Stimulated activated CD8-positive, alpha-beta memory T cell treated with anti-CD3 and anti-CD28 coated beads, Interleukin-12 subunit alpha, Interleukin-12 subunit beta, amount 100 ng/mL, for 4 hours (primary cell): ENCODE measurements around the gene HS3ST6.
A peak's percentile ranks its signal among the peaks of the same experiment; 100 is the strongest.
"Not testable (repeated sequence)": the region's sequence is repeated elsewhere in the genome, so short reads cannot be mapped to it uniquely, and the experiment has no call there.

Source experiments
- DNase-seq: peaks from one replicate; pipeline ENCODE4 v3.0.0-alpha.2; 2020; ENCODE audit warnings: low read depth

The HS3ST6 gene

DNA sequence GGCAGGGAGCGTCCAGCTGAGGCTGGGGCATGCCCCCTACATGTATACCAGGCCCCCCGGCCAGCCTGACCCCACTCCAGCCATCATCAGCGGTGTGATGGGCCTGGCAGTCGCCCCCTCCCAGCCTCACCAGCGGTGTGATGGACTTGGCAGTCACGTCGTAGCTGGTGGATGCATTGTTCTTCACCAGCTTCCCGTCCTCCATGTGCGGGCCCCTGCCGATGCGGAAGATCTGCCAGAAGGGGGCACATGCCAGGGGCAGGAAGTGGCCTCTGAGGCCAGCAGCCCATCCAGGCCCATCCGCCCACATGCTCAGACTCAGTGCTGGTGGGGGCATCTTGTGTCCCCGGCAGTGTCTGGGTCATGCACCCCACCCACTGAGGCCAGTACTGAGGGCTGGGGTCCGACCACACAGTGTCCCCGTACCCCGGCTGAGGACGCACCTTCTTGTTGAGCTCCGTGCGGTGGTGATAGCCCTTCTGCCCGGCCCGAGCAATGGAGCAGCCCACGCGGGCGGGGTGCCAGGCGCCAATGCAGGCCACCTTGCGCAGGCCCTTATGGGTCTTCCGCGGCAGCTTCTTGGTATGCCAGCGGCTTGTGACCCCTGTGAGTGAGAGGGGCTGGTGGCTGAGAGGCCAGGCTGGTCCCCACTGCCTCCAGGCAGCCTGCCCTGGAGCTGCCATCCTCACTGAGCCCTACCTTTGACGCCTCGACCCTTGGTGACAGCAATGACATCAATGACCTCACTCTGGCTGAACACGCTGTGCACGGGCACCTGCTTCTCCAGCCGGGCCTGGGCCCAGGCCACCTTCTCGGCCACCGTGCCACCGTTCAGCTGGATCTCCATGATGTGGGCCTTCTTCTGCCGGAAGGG is 28.5 kb upstream of the HS3ST6 start:
- DNase-seq: no peak

GRCh38 chr16:1945559-1946391 is 27.6 kb upstream of the HS3ST6 start:
- no peak for DNase-seq

DNA sequence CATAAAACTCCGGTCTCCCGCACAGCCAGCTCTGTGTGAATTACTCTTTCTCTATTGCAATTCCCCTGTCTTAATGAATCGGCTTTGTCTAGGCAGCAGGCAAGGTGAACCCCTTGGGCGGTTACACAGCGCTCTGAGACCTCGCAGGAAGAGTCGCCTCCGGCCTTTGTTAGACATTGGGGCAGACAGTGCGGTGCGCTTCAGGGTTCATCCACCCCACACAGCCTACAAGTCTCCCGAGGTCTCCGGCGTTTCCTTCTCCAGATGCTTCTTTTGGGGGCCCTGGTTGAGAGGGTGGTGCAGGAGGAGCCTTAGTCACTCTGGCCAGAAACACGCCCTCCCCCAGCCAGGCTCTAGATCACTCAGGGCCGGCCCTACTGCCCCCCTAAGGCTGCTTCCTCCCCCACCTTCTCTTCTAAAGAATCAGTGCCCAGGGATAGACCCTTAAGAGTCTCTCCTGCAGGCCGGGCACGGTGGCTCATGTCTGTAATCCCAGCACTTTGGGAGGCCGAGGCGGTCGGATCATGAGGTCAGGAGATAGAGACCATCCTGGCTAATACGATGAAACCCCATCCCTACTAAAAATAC is 26.5 kb upstream of the HS3ST6 start:
- no peak for DNase-seq

DNA sequence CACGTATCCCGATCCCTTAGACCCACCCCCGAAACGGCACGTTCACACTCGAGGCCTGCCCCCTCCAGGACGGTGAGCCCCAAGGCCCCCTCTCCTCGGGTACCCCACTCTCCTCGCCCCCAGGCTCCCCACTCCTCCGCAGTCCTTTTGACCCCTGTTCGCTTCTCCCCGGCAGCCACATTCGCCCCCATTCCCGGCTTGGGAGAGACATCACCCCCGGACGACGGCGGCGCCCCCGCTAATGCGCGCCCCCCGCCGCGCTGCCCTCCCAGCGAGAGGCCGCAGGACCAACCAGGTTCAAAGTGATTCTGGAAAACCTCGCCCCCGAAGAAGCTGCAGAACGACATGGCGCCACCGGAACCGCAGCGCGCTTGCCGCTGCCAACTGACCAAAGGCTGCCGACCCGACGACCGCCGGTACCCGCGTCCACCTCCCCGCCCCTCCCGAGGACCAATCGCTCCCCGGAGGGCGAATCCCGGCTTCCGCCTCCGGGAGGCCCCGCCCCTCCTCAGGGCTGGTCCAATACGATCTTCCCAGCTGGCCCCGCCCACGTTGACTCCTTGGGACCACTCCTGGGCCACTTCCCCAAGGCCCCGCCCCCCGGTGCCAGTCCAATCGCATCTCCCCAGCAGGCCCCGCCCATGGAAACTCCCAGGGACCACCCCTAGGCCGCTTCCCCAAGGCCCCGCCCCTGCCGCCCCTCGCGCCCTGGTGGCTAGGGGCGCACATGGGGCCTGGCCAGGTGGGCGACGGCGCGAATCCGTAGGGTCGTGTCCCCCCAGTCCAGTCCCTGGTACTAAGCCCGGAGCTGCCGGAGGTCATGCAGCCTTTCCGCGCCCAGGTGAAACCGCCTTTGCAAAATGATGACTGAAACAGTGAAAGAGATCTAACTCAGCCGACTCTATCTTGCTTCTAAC is 24.9 kb upstream of the HS3ST6 start, which contains the start of gene MSRB1:
MSRB1 (minus strand) TSS at position 390 of the 917 bp plus-strand sequence; CDS start at position 347, 43 bp downstream.
- DNase-seq: peak; percentile 97

GRCh38 chr16:1942047-1942809 is 24.0 kb upstream of the HS3ST6 start:
- DNase-seq: no peak

DNA sequence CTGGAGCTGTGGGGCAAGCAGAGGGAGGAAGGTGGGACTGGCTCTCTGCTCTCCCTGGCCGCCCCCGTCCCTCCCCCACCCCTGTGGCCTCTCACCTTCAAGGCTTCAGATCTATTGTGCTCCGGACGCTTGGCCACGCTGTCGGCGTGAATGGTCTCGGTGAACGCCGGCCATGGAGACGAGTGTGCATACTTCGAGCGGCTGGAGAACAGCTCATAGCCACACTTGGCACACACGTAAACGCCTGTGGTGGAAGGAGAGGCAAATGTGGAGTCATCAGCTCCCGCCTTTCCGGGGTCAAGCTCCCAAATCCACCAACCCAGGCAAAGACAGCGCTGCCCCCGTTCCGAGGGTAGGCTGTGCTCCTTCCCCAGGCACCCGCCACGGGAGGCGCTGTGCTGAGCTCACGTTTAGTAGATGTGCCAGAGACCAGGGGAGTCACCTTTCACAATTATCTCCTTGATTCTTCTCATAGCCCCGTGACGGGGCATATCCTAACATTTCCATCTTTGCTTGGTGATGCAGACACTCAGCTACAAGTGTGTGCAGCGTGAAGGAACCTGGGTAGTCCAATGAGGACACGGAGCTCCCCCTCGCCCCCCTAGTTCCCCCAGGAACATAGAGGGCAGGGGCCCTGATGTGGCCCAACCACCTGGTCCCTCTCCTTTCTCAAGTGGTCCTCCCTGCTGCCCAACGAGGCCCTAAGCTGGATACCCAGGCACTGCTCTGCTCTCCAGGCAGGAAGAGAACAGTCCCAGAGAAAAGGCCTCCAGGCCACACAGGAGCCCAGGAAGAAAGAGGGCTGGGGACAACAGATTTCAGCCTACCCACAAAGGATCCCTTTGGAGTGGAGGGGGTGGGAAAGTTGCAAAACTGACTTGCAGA is 23.2 kb upstream of the HS3ST6 start:
- DNase-seq: no peak

GRCh38 chr16:1940273-1941161 is 22.3 kb upstream of the HS3ST6 start:
- DNase-seq: no peak

- not testable (repeated sequence) for DNase-seq
Measured at GRCh38 chr16:1939833-1940232, 21.6 kb upstream of the HS3ST6 start.

DNA sequence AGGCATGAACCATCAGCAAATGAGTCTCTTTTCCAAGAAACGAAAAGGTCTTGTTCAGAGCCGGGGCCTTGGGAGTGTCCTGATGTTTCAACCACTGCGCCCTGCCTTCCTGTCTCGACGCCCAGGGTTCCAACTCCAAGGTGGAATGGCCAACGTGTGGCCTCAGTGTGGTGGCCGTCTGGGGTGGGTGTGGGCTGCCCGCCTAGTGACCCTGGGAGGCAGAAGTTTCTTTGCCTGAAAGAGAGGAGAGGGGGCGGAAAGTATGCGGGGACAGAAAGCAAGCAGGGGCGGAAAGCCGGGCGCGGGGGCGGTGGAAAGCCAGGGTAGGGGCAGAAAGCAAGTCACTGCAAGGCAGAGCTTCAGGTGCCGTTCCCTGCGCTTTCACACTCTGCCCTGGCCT is 20.7 kb upstream of the HS3ST6 start:
- no peak for DNase-seq

DNA sequence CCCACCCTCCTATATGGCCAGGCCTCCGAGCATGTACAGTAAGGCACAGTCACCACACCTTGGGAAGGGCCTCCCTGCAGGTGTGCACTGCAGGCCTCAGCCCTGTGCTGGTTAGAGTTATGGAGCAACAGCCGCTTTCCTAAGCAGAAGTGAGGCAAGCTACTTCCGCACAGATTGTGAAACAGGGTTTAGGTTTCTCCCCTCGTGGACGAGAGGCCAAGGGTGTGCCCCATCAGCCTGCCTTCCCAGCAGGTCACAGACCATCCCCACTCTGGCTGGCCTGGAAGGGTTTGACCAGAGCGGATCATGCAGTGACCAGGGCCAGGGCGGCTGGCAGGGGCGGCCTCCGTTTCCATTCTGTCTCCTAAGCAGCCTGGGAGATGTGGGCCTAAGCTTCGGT is 20.1 kb upstream of the HS3ST6 start:
- no peak for DNase-seq

- no peak for DNase-seq
Measured at GRCh38 chr16:1936945-1937479, 18.8 kb upstream of the HS3ST6 start.

- no peak for DNase-seq
Measured at GRCh38 chr16:1933097-1933661, 15.0 kb upstream of the HS3ST6 start.

DNA sequence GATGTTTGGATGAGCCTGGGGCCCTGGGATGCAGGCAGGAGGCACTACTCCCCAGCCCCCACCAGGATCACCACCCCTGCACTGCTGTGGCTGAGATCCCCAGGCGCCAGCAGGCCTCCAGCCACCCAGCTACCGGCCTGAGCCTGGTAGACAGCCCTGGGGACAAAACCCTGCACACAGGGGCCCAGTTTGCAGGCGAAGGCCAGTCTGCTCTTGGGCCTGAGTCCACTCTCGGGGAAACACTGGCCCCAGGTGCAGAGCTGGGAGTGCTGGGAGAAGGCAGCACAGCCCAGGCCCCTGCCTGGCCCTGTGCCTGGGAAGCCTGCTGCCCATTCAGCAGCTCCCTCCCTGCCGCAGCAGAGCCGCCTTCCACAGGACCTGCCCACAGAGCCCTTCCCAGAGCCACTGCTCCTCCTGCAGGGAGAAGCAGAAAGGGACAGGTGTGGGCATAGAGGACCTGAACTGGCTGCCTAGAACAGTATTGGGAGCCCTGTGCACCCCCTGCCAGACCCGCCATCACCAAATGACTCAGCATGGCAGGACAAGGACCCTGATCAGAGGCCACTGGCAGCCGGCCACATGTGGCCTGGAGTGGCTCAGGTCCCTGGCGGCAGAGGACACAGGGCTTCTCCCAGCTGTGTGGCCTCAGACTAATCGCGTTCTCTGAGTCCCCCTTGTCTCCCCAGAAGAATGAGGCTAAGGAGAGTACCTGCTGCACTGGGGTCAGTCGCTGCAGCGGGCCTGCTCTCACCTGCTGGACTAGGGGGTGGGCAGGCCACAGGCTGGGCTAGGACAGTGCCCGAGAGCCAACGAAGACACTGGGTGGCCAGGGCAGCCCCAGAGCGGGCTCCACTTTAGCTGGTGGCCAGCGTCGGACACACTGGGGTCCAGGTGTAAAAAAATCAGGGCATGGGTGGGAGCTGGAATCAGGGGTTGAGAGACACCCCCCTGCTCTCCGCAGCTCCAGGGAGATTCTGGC is 14.1 kb upstream of the HS3ST6 start:
- no peak for DNase-seq

DNA sequence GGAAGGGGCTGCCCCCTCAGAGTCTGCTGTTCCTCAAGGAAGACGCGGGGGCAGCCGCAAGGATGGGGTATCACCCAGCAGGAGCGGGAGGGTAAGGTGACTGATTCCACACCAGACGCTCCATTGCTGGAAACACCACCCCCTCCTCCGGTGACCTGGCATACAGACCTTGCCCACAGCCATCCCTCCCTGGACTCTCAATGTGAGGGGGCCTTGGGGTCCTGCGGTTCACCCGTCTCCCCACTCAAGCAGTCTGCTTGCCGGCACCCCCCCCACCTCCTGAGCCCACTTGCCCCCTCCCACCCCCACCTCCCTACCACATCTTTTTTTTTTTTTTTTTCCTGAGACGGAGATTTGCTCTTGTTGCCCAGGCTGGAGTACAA is 12.1 kb upstream of the HS3ST6 start:
- DNase-seq: no peak

- DNase-seq: peak; percentile 87
Measured at GRCh38 chr16:1929578-1930337, 11.5 kb upstream of the HS3ST6 start.

DNA sequence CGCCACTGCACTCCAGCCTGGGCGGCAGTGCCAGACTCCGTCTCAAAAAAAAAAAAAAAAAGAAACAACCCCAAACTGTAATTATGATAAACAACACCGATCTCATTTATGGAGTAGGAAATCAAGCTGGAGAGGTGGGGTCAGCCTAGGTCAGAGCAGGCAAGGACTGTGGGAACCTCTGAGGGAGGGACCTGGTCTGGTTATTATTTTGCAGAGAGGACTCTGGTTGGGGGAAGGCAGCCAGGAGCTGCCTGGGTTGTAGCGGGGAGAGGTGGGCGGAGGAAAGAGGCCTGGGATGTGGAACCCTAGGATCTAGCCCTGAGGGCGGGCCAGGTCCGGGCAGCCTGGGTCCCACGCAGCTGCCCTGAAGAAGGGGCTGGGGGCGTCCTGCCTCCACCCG is 10.9 kb upstream of the HS3ST6 start:
- no peak for DNase-seq
